ENCODE data around the gene NPHS2. TPM values are rescaled to one million over a fixed set of nuclear protein-coding genes. Genes with fewer than 3 reads are reported as not detected.
A peak's percentile ranks its signal among the peaks of the same experiment; 100 is the strongest.

NPHS2 gene
- polyA plus RNA-seq, 1 donor (not counting 4 experiments of a cell fraction or from before 2014, with no cell fraction given): not detected

GRCh38 chr1:179587336-179587735 is 11.6 kb upstream of the NPHS2 start:
- DNase-seq (ENCODE audit: low read depth, low spot score) (no peak), FAIRE-seq (no peak)
- no peak for TF ChIP-seq EZH2 (IDR thresholded peaks at IDR 0.05; ENCODE audit: low read length)
- no peak for TF ChIP-seq CTCF (optimal IDR thresholded peaks at IDR 0.05 in 1 of 3, IDR thresholded peaks at IDR 0.05 in 1 of 3, conservative IDR thresholded peaks at IDR 0.05 in 1 of 3; ENCODE audit: extremely low read depth in 1 of 3, insufficient read depth in 2 of 3, low read length in 3 of 3)
- no peak overlapping the region for H3K4me3 ChIP-seq (ENCODE audit: control insufficient read depth in 2 of 3, extremely low read depth in 1 of 3, insufficient read depth in 2 of 3, low read depth in 1 of 3, low read length in 3 of 3)
- H3K9ac ChIP-seq (ENCODE audit: control insufficient read depth, extremely low read depth, insufficient read depth, low read length): no peak overlapping the region
- H3K79me2 ChIP-seq (ENCODE audit: control insufficient read depth, insufficient read depth, low read length): no peaks in the 10 kb centered on the region
- no peak overlapping the region for H2AFZ ChIP-seq (ENCODE audit: control insufficient read depth, low read length)
- dilution Hi-C loops (cut with MboI; ENCODE audit: extremely low pct_ligation_motif_present, low sequenced_read_pairs): no loop called here
- no peaks in the 10 kb centered on the region for H3K9me3 ChIP-seq (ENCODE audit: control insufficient read depth, low read depth, low read length)
- no peaks in the 10 kb centered on the region for H3K4me1 ChIP-seq (ENCODE audit: control insufficient read depth, extremely low read depth, insufficient read depth, low read length)
- no peaks in the 10 kb centered on the region for H4K20me1 ChIP-seq (ENCODE audit: control insufficient read depth, extremely low read depth, insufficient read depth, low read length)
- peaks cover 35% of the 10 kb centered on the region for H3K27me3 ChIP-seq (ENCODE audit: control insufficient read depth, extremely low read depth, insufficient read depth, low read length)
- H3K36me3 ChIP-seq (ENCODE audit: control insufficient read depth in 2 of 2, extremely low read depth in 1 of 2, insufficient read depth in 2 of 2, low read length in 2 of 2): no peaks in the 10 kb centered on the region
- no peak overlapping the region for H3K4me2 ChIP-seq (ENCODE audit: control insufficient read depth, extremely low read depth, insufficient read depth, low read depth, low read length)
- H3K9me1 ChIP-seq (ENCODE audit: control insufficient read depth, extremely low read depth, insufficient read depth, low read length): no peaks in the 10 kb centered on the region
- H3K27ac ChIP-seq (ENCODE audit: control insufficient read depth, insufficient read depth, low read length): no peak overlapping the region

GRCh38 chr1:179586107-179586823 is 10.5 kb upstream of the NPHS2 start:
- Histone ChIP-seq H2AFZ (ENCODE audit: control insufficient read depth, low read length) (peak overlapping the region; percentile 35), H3K79me2 (ENCODE audit: control insufficient read depth, insufficient read depth, low read length) (no peaks in the 10 kb centered on the region), H3K9me3 (ENCODE audit: control insufficient read depth, low read depth, low read length) (no peaks in the 10 kb centered on the region), H3K9ac (ENCODE audit: control insufficient read depth, extremely low read depth, insufficient read depth, low read length) (peak overlapping the region; percentile 13), H3K4me1 (ENCODE audit: control insufficient read depth, extremely low read depth, insufficient read depth, low read length) (no peaks in the 10 kb centered on the region), H3K27ac (ENCODE audit: control insufficient read depth, insufficient read depth, low read length) (no peak overlapping the region), H3K4me2 (ENCODE audit: control insufficient read depth, extremely low read depth, insufficient read depth, low read depth, low read length) (peak overlapping the region; percentile 60), H3K27me3 (ENCODE audit: control insufficient read depth, extremely low read depth, insufficient read depth, low read length) (peaks cover 25% of the 10 kb centered on the region), H3K36me3 (ENCODE audit: control insufficient read depth in 2 of 2, extremely low read depth in 1 of 2, insufficient read depth in 2 of 2, low read length in 2 of 2) (no peaks in the 10 kb centered on the region), H4K20me1 (ENCODE audit: control insufficient read depth, extremely low read depth, insufficient read depth, low read length) (no peaks in the 10 kb centered on the region), H3K9me1 (ENCODE audit: control insufficient read depth, extremely low read depth, insufficient read depth, low read length) (no peaks in the 10 kb centered on the region), H3K4me3 (ENCODE audit: control insufficient read depth in 2 of 3, extremely low read depth in 1 of 3, insufficient read depth in 2 of 3, low read depth in 1 of 3, low read length in 3 of 3) (peak overlapping the region; percentile 28 to 33 (median 31))
- DNase-seq (ENCODE audit: low read depth, low spot score): no peak
- no peak for FAIRE-seq
- dilution Hi-C loops (cut with MboI; ENCODE audit: extremely low pct_ligation_motif_present, low sequenced_read_pairs): no loop called here
- TF ChIP-seq CTCF (optimal IDR thresholded peaks at IDR 0.05 in 1 of 3, IDR thresholded peaks at IDR 0.05 in 1 of 3, conservative IDR thresholded peaks at IDR 0.05 in 1 of 3; ENCODE audit: extremely low read depth in 1 of 3, insufficient read depth in 2 of 3, low read length in 3 of 3) (peak; percentile 26 to 76 (median 62)), EZH2 (IDR thresholded peaks at IDR 0.05; ENCODE audit: low read length) (peak; percentile 34)

Measured in keratinocyte (primary cell).